GM12865 (cell line): Measurements from ENCODE around the gene FUT1.

ENCODE experiments used
- DNase-seq: peaks from one replicate; pipeline ENCODE4 v3.0.0; 2010; ENCODE audit warnings: low read depth
- H3K4me3 ChIP-seq: 2 replicates; pipeline ENCODE4 v1.5.1; 2011; ENCODE audit warnings: mild to moderate bottlenecking, low read depth, low read length, control low read depth
- CTCF ChIP-seq: IDR thresholded peaks from 2 replicates; pipeline ENCODE4 v1.5.1; 2011; ENCODE audit warnings: low read length, control low read depth, low read depth, inconsistent platforms; ENCODE audit not compliant: insufficient read depth; ENCODE audit errors: missing control alignments

The FUT1 gene

DNA sequence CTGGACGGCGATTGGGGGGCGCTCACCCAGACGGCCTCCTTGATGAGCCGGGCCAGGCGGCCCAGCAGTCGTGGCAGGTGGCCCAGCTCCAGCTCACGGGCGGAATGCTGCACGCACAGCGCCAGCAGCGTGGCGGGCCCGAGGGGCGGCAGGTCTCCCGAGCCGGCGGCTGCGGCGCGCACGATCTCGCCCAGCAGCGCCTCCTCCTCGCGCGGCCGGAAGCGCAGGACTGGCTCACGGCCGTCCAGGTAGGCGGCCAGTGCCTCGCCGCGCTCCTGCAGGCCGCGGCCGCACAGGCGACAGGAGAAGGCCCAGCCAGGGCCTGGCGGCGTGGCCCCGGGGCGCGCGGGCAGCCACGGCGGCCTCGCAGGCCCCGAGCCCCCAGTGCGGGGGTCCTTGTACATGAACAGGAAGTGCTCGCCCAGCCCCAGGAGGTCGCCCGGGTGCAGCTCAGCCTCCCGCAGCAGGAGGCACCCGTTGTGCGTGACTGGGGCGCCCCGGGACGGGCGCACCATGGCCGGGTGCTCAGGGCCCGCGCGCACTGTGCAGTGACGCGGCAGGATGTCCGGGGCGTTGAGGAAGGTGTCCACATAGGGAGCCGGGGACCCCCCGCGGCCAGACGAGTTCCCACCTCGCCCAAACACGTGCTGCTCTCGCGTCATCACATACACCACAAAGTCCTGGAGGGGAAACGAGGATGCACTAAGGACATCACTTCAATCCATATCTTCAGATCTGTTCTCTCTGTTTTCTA, 23.4 kb downstream of the FUT1 start:
- TF ChIP-seq CTCF = no peak
- no peak for DNase-seq
- H3K4me3 ChIP-seq = no peak overlapping the region

DNA sequence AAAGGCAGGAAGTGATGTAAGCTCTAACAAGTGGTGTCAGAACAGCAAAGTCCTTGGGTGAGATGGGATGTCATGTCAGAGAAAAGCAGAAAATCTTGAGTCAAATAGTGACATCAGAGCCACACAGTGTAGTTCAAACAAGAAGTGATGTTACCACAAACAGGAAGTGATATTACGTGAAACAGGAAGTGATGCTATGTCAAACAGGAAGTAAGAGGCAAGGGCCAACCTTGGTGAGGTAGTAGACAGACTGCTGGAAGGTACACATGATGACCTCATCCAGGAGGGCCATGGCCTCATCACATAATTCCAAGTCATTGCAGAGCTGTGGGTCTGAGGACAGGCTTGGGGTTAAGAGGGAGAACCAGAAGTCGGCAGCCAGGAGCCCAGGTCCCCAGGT, 25.9 kb downstream of the FUT1 start:
- no peak overlapping the region for H3K4me3 ChIP-seq
- TF ChIP-seq CTCF = no peak
- peak; percentile 37 for DNase-seq

GRCh38 chr19:48724796-48725753, 27.4 kb downstream of the FUT1 start:
- H3K4me3 ChIP-seq = no peak overlapping the region
- DNase-seq = peak; percentile 63
- TF ChIP-seq CTCF = no peak

- no peak for DNase-seq
- H3K4me3 ChIP-seq = no peak overlapping the region
- no peak for TF ChIP-seq CTCF
Observed at GRCh38 chr19:48722196-48722708, 30.2 kb downstream of the FUT1 start.

- H3K4me3 ChIP-seq = peak overlapping the region; percentile 57
- DNase-seq = peak; percentile 98
- no peak for TF ChIP-seq CTCF
Observed at GRCh38 chr19:48720613-48721296, 31.7 kb downstream of the FUT1 start.

GRCh38 chr19:48720251-48720612, 32.2 kb downstream of the FUT1 start:
- no peak for DNase-seq
- peak overlapping the region; percentile 57 for H3K4me3 ChIP-seq
- TF ChIP-seq CTCF = no peak
